ENCODE results near the gene TSPYL1. TPM values are rescaled to one million over a fixed set of nuclear protein-coding genes. Genes with fewer than 3 reads are reported as not detected.

Gene TSPYL1
- total and polyA plus RNA-seq, 9 of the 15 experiments (the other 6 are each of a cell fraction or from before 2014, with no cell fraction given), result 23.1 to 56.8 (median 37.9) TPM

DNA sequence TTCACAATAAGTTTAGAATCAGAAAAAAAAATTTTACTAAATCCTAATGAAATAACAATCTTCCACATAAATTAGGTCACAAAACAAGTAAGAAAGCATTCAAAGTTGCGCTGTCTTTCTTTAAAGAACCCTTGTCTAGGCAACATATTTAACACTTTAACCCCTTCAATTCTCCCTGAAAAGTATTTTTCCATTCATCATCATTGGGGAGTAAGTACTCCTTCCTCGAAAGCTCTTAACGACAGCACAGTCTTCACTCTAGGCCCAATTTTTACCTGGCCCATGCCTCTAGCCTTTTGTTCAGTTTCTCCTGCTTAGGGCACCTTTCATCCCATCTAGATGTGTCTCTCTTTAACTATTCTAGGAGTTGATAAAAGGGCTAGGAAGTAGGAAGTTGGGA lies 2.6 kb downstream of the TSPYL1 start:
- FAIRE-seq (peak; percentile 49), DNase-seq (ENCODE audit: extremely low read depth in 1 of 4, low spot score in 3 of 4) (peak in 1 of 4 experiments; percentile 27), ATAC-seq (peak; percentile 2)
- Histone ChIP-seq H3K36me3 (ENCODE audit: control insufficient read depth, insufficient read depth, low read length) (peaks cover 31% of the 10 kb centered on the region; the same call in 2 of the 3 replicates), H3K4me3 (peak overlapping the region; percentile 93), H3K4me2 (ENCODE audit: insufficient read depth, low read length) (peak overlapping the region; percentile 92), H3K9ac (ENCODE audit: insufficient read depth in 1 of 2, low read depth in 2 of 2, low read length in 2 of 2) (peak overlapping the region; percentile 64 to 67; a peak in 3 of 4 replicates), H3K4me1 (replicated peaks in 1 of 2; ENCODE audit: control insufficient read depth in 2 of 2, insufficient read depth in 2 of 2, low read length in 2 of 2) (peaks cover 9 to 20% of the 10 kb centered on the region in 2 experiments; a peak in 3 of 5 replicates), H3K9me3 (replicated peaks; ENCODE audit: control insufficient read depth, insufficient read depth, low read depth, low read length) (no peaks in the 10 kb centered on the region), H2AFZ (ENCODE audit: low read depth, low read length) (no peak overlapping the region; the same call in 1 of the 2 replicates), H3K27ac (ENCODE audit: extremely low read depth, low read depth, low read length) (peak overlapping the region; percentile 13; the same call in 2 of the 3 replicates), H3K27me3 (ENCODE audit: control insufficient read depth in 2 of 2, insufficient read depth in 2 of 2, low read length in 2 of 2) (no peaks in the 10 kb centered on the region), H3K9me1 (ENCODE audit: control insufficient read depth, insufficient read depth, low read length) (no peaks in the 10 kb centered on the region), H3K79me2 (ENCODE audit: control insufficient read depth, insufficient read depth, low read length) (peaks cover 69% of the 10 kb centered on the region), H4K20me1 (replicated peaks; ENCODE audit: control insufficient read depth, insufficient read depth, low read length) (peaks cover 18% of the 10 kb centered on the region; the same call in 1 of the 2 replicates)
- intact Hi-C loops (cut with micrococcal nuclease) (loop anchor here (2.0 to 5.0 kb wide), 2 partner anchors 160 to 390 kb away; no protein-coding TSS in a partner anchor), in situ Hi-C loops (cut with MboI) (no loop called here)
- POLR2A ChIA-PET, result interaction anchor here (0.7 to 2.0 kb wide), 3 partner anchors 8 to 22 kb away, joined by 3 to 10 read pairs (median 3); no protein-coding TSS in a partner anchor
- CTCF ChIA-PET (ENCODE audit: low intra/inter-chr PET ratio), result no interaction called here
- 2% methylated on average over 3 of the region's 3 CpGs for WGBS (ENCODE audit: insufficient coverage, low coverage, missing lambda C conversion rate)
- BruUV-seq (replicated peaks), result no TSS peak
- TF ChIP-seq GABPA (tag; conservative IDR thresholded peaks at IDR 0.05; ENCODE audit: low read depth) (no peak), ELF2 (CRISPR knock-in tag; IDR thresholded peaks at IDR 0.05) (0 out of 2 replicates have a peak, but pooled peaks have one; percentile 22), ELK3 (CRISPR knock-in tag; IDR thresholded peaks at IDR 0.05) (no peak), NCOA1 (IDR thresholded peaks at IDR 0.05; ENCODE audit: low read depth) (no peak), GABPB1 (CRISPR knock-in tag; IDR thresholded peaks at IDR 0.05) (no peak), CHD7 (IDR thresholded peaks at IDR 0.05; ENCODE audit: low read depth, low read length) (no peak), FOXK2 (conservative IDR thresholded peaks at IDR 0.05 in 1 of 2, IDR thresholded peaks at IDR 0.05 in 1 of 2; ENCODE audit: low read depth in 2 of 2) (no peak)

All from K562 (cell line).